Neuronal stem cell (in vitro differentiated cells): ENCODE data around the gene KCNT2.

Experiments used
- DNase-seq: peaks from one replicate; pipeline ENCODE4 v3.0.0-alpha.2; 2013; ENCODE audit warnings: low spot score
- H2AFZ ChIP-seq: one replicate; pipeline ENCODE4 v1.6.1; 2013; ENCODE audit warnings: mild to moderate bottlenecking, low read length, inconsistent platforms
- H2AK5ac ChIP-seq: 2 replicates; pipeline ENCODE4 v1.6.1; 2013; ENCODE audit warnings: low read depth, mild to moderate bottlenecking, inconsistent platforms, low read length, moderate library complexity, mixed read lengths
- H2BK120ac ChIP-seq: 2 replicates; pipeline ENCODE4 v1.6.1; 2013; ENCODE audit warnings: low read depth, mild to moderate bottlenecking, inconsistent platforms, low read length, moderate library complexity, mixed read lengths
- H2BK12ac ChIP-seq: one replicate; pipeline ENCODE4 v1.6.1; 2013; ENCODE audit warnings: low read length, inconsistent platforms
- H2BK15ac ChIP-seq: 2 replicates; pipeline ENCODE4 v1.6.1; 2013; ENCODE audit warnings: mild to moderate bottlenecking, low read length, inconsistent platforms, mixed read lengths
- H2BK5ac ChIP-seq: one replicate; pipeline ENCODE4 v1.6.1; 2013; ENCODE audit warnings: inconsistent platforms, mild to moderate bottlenecking, low read length, moderate library complexity
- H3K14ac ChIP-seq: one replicate; pipeline ENCODE4 v1.6.1; 2013; ENCODE audit warnings: low read length, inconsistent platforms
- H3K18ac ChIP-seq: 2 replicates; pipeline ENCODE4 v1.6.1; 2013; ENCODE audit warnings: low read length, inconsistent platforms
- H3K23ac ChIP-seq: 2 replicates; pipeline ENCODE4 v1.6.1; 2013; ENCODE audit warnings: low read depth, mild to moderate bottlenecking, mixed read lengths, low read length, inconsistent platforms; ENCODE audit not compliant: poor library complexity
- H3K27ac ChIP-seq: replicated peaks from 3 replicates; pipeline ENCODE4 v1.5.1; 2013; ENCODE audit warnings: low read length, inconsistent platforms
- H3K27me3 ChIP-seq, 3 experiments: 2 replicates each; pipeline ENCODE4 v1.6.1; 2013; ENCODE audit warnings: low read length in 3 of 3, mild to moderate bottlenecking in 2 of 3, inconsistent platforms in 1 of 3, low read depth in 1 of 3, mixed read lengths in 1 of 3, moderate library complexity in 1 of 3; ENCODE audit not compliant: control insufficient read depth in 3 of 3, insufficient read depth in 3 of 3
- H3K36me3 ChIP-seq, 2 donors: replicated peaks in 1 of 2; 2 replicates each; pipeline ENCODE4 v1.6.1; 2013; ENCODE audit warnings: low read length in 2 of 2; ENCODE audit not compliant: control insufficient read depth in 2 of 2, insufficient read depth in 2 of 2
- H3K4ac ChIP-seq: 2 replicates; pipeline ENCODE4 v1.6.1; 2013; ENCODE audit warnings: inconsistent platforms, mild to moderate bottlenecking, low read length, moderate library complexity
- H3K4me1 ChIP-seq, 2 donors: 1 replicate in 1 of 2; 2 replicates in 1 of 2; pipeline ENCODE4 v1.6.1; 2013; ENCODE audit warnings: low read length in 2 of 2, low read depth in 1 of 2; ENCODE audit not compliant: control insufficient read depth in 2 of 2, insufficient read depth in 1 of 2
- H3K4me2 ChIP-seq: one replicate; pipeline ENCODE4 v1.6.1; 2013; ENCODE audit warnings: mild to moderate bottlenecking, low read length, inconsistent platforms; ENCODE audit not compliant: insufficient read depth, poor library complexity, severe bottlenecking
- H3K4me3 ChIP-seq, 2 donors: 2 replicates each; pipeline ENCODE4 v1.5.1; 2013; ENCODE audit warnings: low read length in 2 of 2, mild to moderate bottlenecking in 2 of 2, inconsistent platforms in 1 of 2, moderate library complexity in 1 of 2
- H3K79me1 ChIP-seq: one replicate; pipeline ENCODE4 v1.6.1; 2013; ENCODE audit warnings: low read depth, mild to moderate bottlenecking, inconsistent platforms, low read length, moderate library complexity
- H3K9ac ChIP-seq: one replicate; pipeline ENCODE4 v1.6.1; 2013; ENCODE audit warnings: mild to moderate bottlenecking, low read depth, low read length, inconsistent platforms; ENCODE audit not compliant: poor library complexity
- H3K9me3 ChIP-seq, 2 donors: replicated peaks in 1 of 2; 2 replicates each; pipeline versions ENCODE3 to v1.6.1; 2013; ENCODE audit warnings: low read length in 2 of 2, mild to moderate bottlenecking in 2 of 2, inconsistent platforms in 1 of 2, low read depth in 1 of 2, mixed read lengths in 1 of 2, moderate library complexity in 1 of 2; ENCODE audit not compliant: control insufficient read depth in 2 of 2, insufficient read depth in 1 of 2
- H4K8ac ChIP-seq: one replicate; pipeline ENCODE4 v1.6.1; 2013; ENCODE audit warnings: low read depth, mild to moderate bottlenecking, inconsistent platforms, low read length, moderate library complexity
- H4K91ac ChIP-seq: one replicate; pipeline ENCODE4 v1.6.1; 2013; ENCODE audit warnings: low read length, low read depth, mild to moderate bottlenecking, inconsistent platforms; ENCODE audit not compliant: poor library complexity
- WGBS, 2 donors: extraction: QIAGEN DNeasy Blood & Tissue Kit; methylation state at CpG; one replicate each; pipeline ENCODE4 v1.1.7; 2013; ENCODE audit warnings: missing lambda C conversion rate in 2 of 2, mixed read lengths in 1 of 2; ENCODE audit not compliant: insufficient read length in 2 of 2, insufficient replicate concordance in 1 of 2; ENCODE audit errors: extremely low coverage in 2 of 2; 5-methylcytosine and 5-hydroxymethylcytosine counted together

KCNT2 gene

DNA sequence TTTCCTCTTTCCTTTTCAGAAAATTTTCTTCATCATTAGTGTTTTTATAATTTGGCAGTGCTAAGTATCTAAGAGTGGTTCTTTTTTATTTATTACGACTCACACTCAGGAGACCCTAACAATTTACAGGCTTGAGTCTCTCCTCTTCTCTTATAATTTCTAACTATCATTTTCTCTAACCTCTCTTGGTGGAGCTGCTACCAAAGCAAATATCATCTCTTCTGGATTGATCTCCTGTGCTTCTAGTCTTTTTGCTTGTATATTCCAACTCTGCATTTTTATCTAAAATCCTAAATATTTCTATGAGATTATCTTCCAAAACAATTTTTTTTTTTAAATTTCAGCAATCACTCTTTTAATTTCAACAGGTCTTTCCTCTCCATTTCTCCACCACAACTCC is 250.3 kb downstream of the KCNT2 start:
- no peaks in the 10 kb centered on the region for H3K9me3 ChIP-seq
- no peak overlapping the region for H2AK5ac ChIP-seq
- no peak overlapping the region for H3K4me3 ChIP-seq
- no peak overlapping the region for H2AFZ ChIP-seq
- no peak overlapping the region for H3K9ac ChIP-seq
- no peak overlapping the region for H3K18ac ChIP-seq
- H3K27ac ChIP-seq = no peak overlapping the region
- no peak overlapping the region for H2BK15ac ChIP-seq
- no CpG with 5 or more reads among the region's 1 CpG for WGBS, 2 donors
- no peak overlapping the region for H2BK12ac ChIP-seq
- H3K4ac ChIP-seq = no peak overlapping the region
- no peak for DNase-seq
- H4K8ac ChIP-seq = no peak overlapping the region
- no peak overlapping the region for H2BK5ac ChIP-seq
- H2BK120ac ChIP-seq = no peak overlapping the region
- no peak overlapping the region for H3K4me2 ChIP-seq
- H3K27me3 ChIP-seq = no peaks in the 10 kb centered on the region
- H3K23ac ChIP-seq = no peak overlapping the region
- H3K36me3 ChIP-seq = peaks cover 0 to 3% of the 10 kb centered on the region in 2 donors
- H4K91ac ChIP-seq = no peak overlapping the region
- no peaks in the 10 kb centered on the region for H3K4me1 ChIP-seq
- H3K14ac ChIP-seq = no peak overlapping the region
- no peaks in the 10 kb centered on the region for H3K79me1 ChIP-seq

DNA sequence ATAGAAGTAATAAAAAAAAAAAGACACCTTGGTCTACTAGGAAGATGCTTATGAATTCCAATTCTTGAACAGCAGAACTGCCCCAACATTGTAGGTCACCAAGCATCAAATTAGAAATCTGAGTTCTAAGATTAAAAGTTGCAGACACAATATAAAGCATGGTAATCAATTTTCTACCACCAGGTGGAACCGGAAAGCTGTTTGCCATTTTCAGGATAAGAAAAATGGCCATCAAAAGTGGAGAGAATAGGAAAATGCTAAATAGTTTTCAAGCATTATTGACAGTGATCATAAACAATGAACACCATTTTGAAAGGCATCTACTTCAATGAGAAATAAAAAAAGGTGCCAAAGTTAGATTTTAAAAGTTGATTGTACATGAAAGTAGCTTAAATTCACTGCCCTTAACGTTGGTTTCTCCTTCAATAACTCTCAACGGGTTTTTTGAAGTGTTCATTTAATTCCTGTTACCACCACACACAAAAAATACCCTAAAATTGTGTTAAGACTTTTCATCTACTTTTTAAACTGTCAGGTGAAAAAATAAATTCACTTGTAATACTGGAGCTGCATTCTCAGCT is 252.9 kb downstream of the KCNT2 start:
- Histone ChIP-seq H2AFZ (no peak overlapping the region), H3K4me1 (no peaks in the 10 kb centered on the region), H3K27ac (no peak overlapping the region), H2BK12ac (no peak overlapping the region), H3K9ac (no peak overlapping the region), H4K8ac (no peak overlapping the region), H2AK5ac (no peak overlapping the region), H4K91ac (no peak overlapping the region), H3K4me3 (no peak overlapping the region), H3K79me1 (no peaks in the 10 kb centered on the region), H3K27me3 (no peaks in the 10 kb centered on the region), H3K9me3 (no peaks in the 10 kb centered on the region), H2BK120ac (no peak overlapping the region), H3K23ac (no peak overlapping the region), H3K36me3 (peaks cover 0 to under 1% of the 10 kb centered on the region in 2 donors), H3K14ac (no peak overlapping the region), H2BK15ac (no peak overlapping the region), H2BK5ac (no peak overlapping the region), H3K4me2 (no peak overlapping the region), H3K18ac (no peak overlapping the region), H3K4ac (no peak overlapping the region)
- no peak for DNase-seq
- no CpG with 5 or more reads among the region's 3 CpGs for WGBS, 2 donors

DNA sequence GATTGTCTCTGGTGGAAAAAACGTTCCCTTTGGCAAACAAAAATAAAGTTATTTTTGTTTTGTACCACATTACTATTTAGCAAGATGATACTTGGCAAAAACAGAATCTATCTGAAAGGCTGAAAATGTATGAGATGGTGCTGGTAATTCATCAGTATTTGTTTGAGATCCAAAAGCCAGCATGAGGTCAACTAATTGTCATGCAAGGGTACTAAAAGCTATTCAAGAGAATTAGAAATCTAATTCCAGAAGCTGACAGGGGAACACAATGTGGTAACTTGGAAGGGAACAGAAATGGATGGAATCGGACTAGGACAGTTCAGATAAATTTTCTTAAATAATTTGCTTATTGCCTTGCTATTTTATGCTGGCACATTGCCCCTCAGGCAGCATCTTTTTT is 263.8 kb downstream of the KCNT2 start:
- H3K4me1 ChIP-seq = peaks cover 2 to 7% of the 10 kb centered on the region in 2 donors
- peak; percentile 8 for DNase-seq

DNA sequence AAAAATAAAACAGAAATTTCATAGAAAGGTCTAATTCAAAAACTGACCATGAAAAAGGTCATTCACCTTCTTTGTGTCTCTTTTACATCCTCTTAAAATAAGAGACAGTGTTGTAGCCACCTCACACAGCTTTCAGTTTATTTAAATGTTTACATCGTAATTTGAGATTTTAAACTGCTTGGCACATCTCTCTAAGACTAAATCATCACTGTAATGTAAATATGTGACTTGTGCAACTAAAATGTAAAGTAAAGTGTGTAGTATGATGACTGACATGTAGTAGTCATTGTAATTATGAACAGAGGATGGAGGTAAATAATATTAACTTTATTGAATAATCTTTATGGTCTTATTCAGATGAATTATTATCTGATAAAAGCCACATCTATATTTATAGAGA is 283.9 kb downstream of the KCNT2 start:
- Histone ChIP-seq H3K4me2 (no peak overlapping the region), H2BK15ac (no peak overlapping the region), H3K23ac (no peak overlapping the region), H3K9me3 (no peaks in the 10 kb centered on the region), H3K79me1 (no peaks in the 10 kb centered on the region), H4K8ac (no peak overlapping the region), H2AK5ac (no peak overlapping the region), H3K4ac (no peak overlapping the region), H3K14ac (no peak overlapping the region), H3K18ac (no peak overlapping the region), H3K4me3 (no peak overlapping the region), H3K27me3 (no peaks in the 10 kb centered on the region), H4K91ac (no peak overlapping the region), H3K9ac (no peak overlapping the region), H3K36me3 (peaks cover 3 to 14% of the 10 kb centered on the region in 2 donors), H2BK5ac (no peak overlapping the region), H2BK120ac (no peak overlapping the region), H3K4me1 (no peaks in the 10 kb centered on the region), H2BK12ac (no peak overlapping the region), H3K27ac (no peak overlapping the region), H2AFZ (no peak overlapping the region)
- no CpG with 5 or more reads among the region's 1 CpG for WGBS, 2 donors
- no peak for DNase-seq

More for the DNA sequence above, 263.8 kb downstream of the KCNT2 start:
- H3K9ac ChIP-seq = no peak overlapping the region
- H2AK5ac ChIP-seq = no peak overlapping the region
- no peaks in the 10 kb centered on the region for H3K27me3 ChIP-seq
- H3K27ac ChIP-seq = no peak overlapping the region
- no peaks in the 10 kb centered on the region for H3K9me3 ChIP-seq
- H3K4ac ChIP-seq = no peak overlapping the region
- no peak overlapping the region for H3K4me2 ChIP-seq
- H2AFZ ChIP-seq = no peak overlapping the region
- H3K23ac ChIP-seq = no peak overlapping the region
- no CpG with 5 or more reads among the region's 2 CpGs for WGBS, 2 donors
- no peaks in the 10 kb centered on the region for H3K79me1 ChIP-seq
- H4K8ac ChIP-seq = no peak overlapping the region
- H2BK5ac ChIP-seq = no peak overlapping the region
- H3K18ac ChIP-seq = no peak overlapping the region
- H2BK15ac ChIP-seq = no peak overlapping the region
- no peak overlapping the region for H3K14ac ChIP-seq
- H3K4me3 ChIP-seq = no peak overlapping the region
- no peak overlapping the region for H4K91ac ChIP-seq
- no peak overlapping the region for H2BK120ac ChIP-seq
- H3K36me3 ChIP-seq = peaks cover 0 to 11% of the 10 kb centered on the region in 2 donors
- no peak overlapping the region for H2BK12ac ChIP-seq
